Testis (tissue), 2 donors: Measurements from ENCODE around the gene DMWD.

ENCODE experiments used
- CTCF ChIP-seq, 3 experiments: fragments of 450-650 bp in 2 of 3; fragments of 200-600 bp in 1 of 3; sonication (generic) in 1 of 3; IDR thresholded peaks; one replicate each; pipeline ENCODE4 v1.5.1; 2016 to 2019; ENCODE audit warnings: antibody characterized with exemption in 3 of 3, mild to moderate bottlenecking in 2 of 3, moderate library complexity in 1 of 3
- POLR2A ChIP-seq: fragments of 450-650 bp; IDR thresholded peaks from one replicate; pipeline ENCODE4 v1.6.1; 2017; ENCODE audit warnings: antibody characterized with exemption, mild to moderate bottlenecking, moderate library complexity

DNA sequence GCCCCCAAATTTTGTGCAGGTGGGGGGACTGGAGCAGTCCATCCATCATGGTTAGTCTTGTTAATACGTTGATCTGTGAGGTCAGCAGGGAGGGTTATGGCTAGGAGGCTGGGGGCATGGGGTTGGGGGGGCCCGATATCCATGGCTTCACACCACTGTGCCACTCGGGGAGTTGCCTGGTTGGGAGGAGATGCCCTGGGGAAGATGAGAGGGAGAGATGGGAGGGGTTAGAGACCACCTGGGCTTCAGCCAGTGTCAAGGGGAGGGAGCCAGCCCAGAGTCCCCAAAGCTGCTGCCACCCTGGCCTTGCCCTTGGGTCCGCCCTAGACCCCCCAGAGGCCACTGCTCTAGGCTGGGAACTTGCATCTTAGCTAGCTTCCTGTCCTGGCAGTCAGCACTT lies 8.5 kb downstream of the DMWD start:
- TF ChIP-seq CTCF (IDR thresholded peaks at IDR 0.05) = no peak
- TF ChIP-seq POLR2A = no peak
